Adrenal gland (tissue), 12 donors: ENCODE data around the gene PLCH2. TPM values are rescaled to one million over a fixed set of nuclear protein-coding genes. Genes with fewer than 3 reads are reported as not detected.

Source experiments
- DNase-seq, 7 donors: peaks; one replicate each; pipeline ENCODE4 v3.0.0-alpha.2; 2019 to 2020
- H3K27ac ChIP-seq, 5 donors: fragments of 200-600 bp; sonication (generic) in 4 of 5; 1 replicate in 3 of 5; 2 replicates in 2 of 5; pipeline versions ENCODE4 v1.5.1 to v1.8.0; 2016 to 2020; ENCODE audit warnings: mild to moderate bottlenecking in 1 of 5
- H3K27me3 ChIP-seq: fragments of 200-600 bp; 2 replicates; pipeline ENCODE4 v1.8.0; 2021
- H3K36me3 ChIP-seq, 2 donors: fragments of 200-600 bp; replicated peaks in 1 of 2; 1 replicate in 1 of 2; 2 replicates in 1 of 2; pipeline versions ENCODE4 v1.5.1 to v1.8.0; 2018 to 2022
- H3K4me1 ChIP-seq, 2 donors: fragments of 200-600 bp; replicated peaks in 1 of 2; 1 replicate in 1 of 2; 2 replicates in 1 of 2; pipeline versions ENCODE4 v1.5.1 to v1.8.0; 2018 to 2021
- H3K4me3 ChIP-seq, 4 donors: fragments of 200-600 bp; sonication (generic) in 3 of 4; one replicate each; pipeline ENCODE4 v1.5.1; 2016 to 2018
- H3K9me3 ChIP-seq, 3 donors: fragments of 200-600 bp; sonication (generic) in 1 of 3; replicated peaks in 1 of 3; 1 replicate in 2 of 3; 2 replicates in 1 of 3; pipeline versions ENCODE4 v1.5.1 to v1.8.0; 2016 to 2021
- CTCF ChIP-seq, 6 experiments: fragments of 450-650 bp in 4 of 6; fragments of 200-600 bp in 2 of 6; sonication (generic) in 1 of 6; IDR thresholded peaks; 1 replicate in 5 of 6; 2 replicates in 1 of 6; pipeline versions ENCODE4 v1.5.1 to v1.8.0; 2016 to 2021; ENCODE audit warnings: antibody characterized with exemption in 6 of 6, mild to moderate bottlenecking in 2 of 6, moderate library complexity in 1 of 6
- POLR2A ChIP-seq, 2 donors: fragments of 450-650 bp; IDR thresholded peaks; one replicate each; pipeline ENCODE4 v1.6.1; 2017; ENCODE audit warnings: antibody characterized with exemption in 2 of 2, mild to moderate bottlenecking in 2 of 2, moderate library complexity in 1 of 2
- WGBS, 4 donors: extraction: QIAGEN DNeasy Blood & Tissue Kit in 2 of 4; methylation state at CpG; one replicate each; pipeline versions ENCODE4 v1.1.5 to v1.1.7; 2013 to 2017; 5-methylcytosine and 5-hydroxymethylcytosine counted together
- intact Hi-C, 2 donors: fragments of 100-400 bp; cut with DNase I; formaldehyde crosslinking; loops; one replicate each; pipeline versions ENCODE4 v1.14.1 to v1.15.0; 2022 to 2023
- polyA plus RNA-seq, 3 donors: library from polyadenylated mRNA; stranded (reverse); fragments of 200-250 nt in 2 of 3; fragments of 350-450 nt in 1 of 3; fragmentation: Illumina TruSeq in 1 of 3; extraction: RNeasy Lipid Tissue Mini Kit (QIAGEN cat#74804) in 1 of 3; gene quantifications; one replicate each; pipeline ENCODE4 v1.2.3, GENCODE V29; 2013 to 2014
- total RNA-seq, 9 donors: library from RNA; depleted of rRNA in 4 of 9; stranded (reverse); fragments of >200 nt in 4 of 9; fragments of 120-200 nt in 1 of 9; fragmentation: NEBNext Ultra II Directional in 1 of 9; extraction: Animal tissue kit (Norgen Biotek cat#: 25700) in 1 of 9; gene quantifications; one replicate each; pipeline versions ENCODE4 v1.1.0 to v1.2.4, GENCODE V29; 2013 to 2023
- donor health status: healthy with polysubstance abuse.
- donor health status: Bipolar disorder and iron deficiency.
- donor health status: DM: yes; HTN: yes; CAD: no.
- donor health status: DM: no; HTN: no; CAD: no.
- donor health status: DM: no; HTN: no; CAD: no.
- donor health status: DM: yes; HTN: yes; CAD: no.

The PLCH2 gene
- total and polyA plus RNA-seq, 12 donors = 0.22 to 66.3 (median 2.2) TPM; not detected in 1

GRCh38 chr1:2532485-2533160 is 56.5 kb downstream of the PLCH2 start:
- Histone ChIP-seq H3K27ac (no peak overlapping the region), H3K4me1 (peaks cover 5 to 24% of the 10 kb centered on the region in 2 donors), H3K4me3 (no peak overlapping the region), H3K9me3 (no peaks in the 10 kb centered on the region), H3K36me3 (no peaks in the 10 kb centered on the region), H3K27me3 (peaks cover 36% of the 10 kb centered on the region)
- TF ChIP-seq CTCF (IDR thresholded peaks at IDR 0.05) (no peak), POLR2A (IDR thresholded peaks at IDR 0.05) (no peak)
- intact Hi-C loops = loop anchor here in 1 of 2 donors (5.0 kb wide), 1 partner anchor 70 kb away; no protein-coding TSS in a partner anchor
- DNase-seq = no peak
- 52 to 100% (median 71%) methylated on average over 1 to 23 of the region's 23 CpGs for WGBS, 4 donors

- peaks cover 36% of the 10 kb centered on the region for H3K27me3 ChIP-seq
- DNase-seq = no peak
- no peaks in the 10 kb centered on the region for H3K36me3 ChIP-seq
- H3K27ac ChIP-seq = no peak overlapping the region
- intact Hi-C loops = loop anchor here in 1 of 2 donors (5.0 kb wide), 1 partner anchor 71 kb away; no protein-coding TSS in a partner anchor
- H3K4me3 ChIP-seq = no peak overlapping the region
- TF ChIP-seq CTCF (IDR thresholded peaks at IDR 0.05) (no peak), POLR2A (IDR thresholded peaks at IDR 0.05) (no peak)
- WGBS, 4 donors = 55 to 70% (median 60%) methylated on average over 10 to 11 of the region's 11 CpGs
- no peaks in the 10 kb centered on the region for H3K9me3 ChIP-seq
- H3K4me1 ChIP-seq = peaks cover 5 to 19% of the 10 kb centered on the region in 2 donors
Measured at GRCh38 chr1:2533365-2533764, 57.3 kb downstream of the PLCH2 start.

- no peak for DNase-seq
- TF ChIP-seq POLR2A (IDR thresholded peaks at IDR 0.05) (no peak), CTCF (IDR thresholded peaks at IDR 0.05) (no peak)
- H3K4me3 ChIP-seq = no peak overlapping the region
- no peaks in the 10 kb centered on the region for H3K36me3 ChIP-seq
- H3K9me3 ChIP-seq = no peaks in the 10 kb centered on the region
- H3K27me3 ChIP-seq = peaks cover 36% of the 10 kb centered on the region
- no peak overlapping the region for H3K27ac ChIP-seq
- 49 to 62% (median 52%) methylated on average over 4 to 7 of the region's 7 CpGs for WGBS, 4 donors
- intact Hi-C loops = loop anchor here in 1 of 2 donors (5.0 kb wide), 1 partner anchor 72 kb away; no protein-coding TSS in a partner anchor
- peaks cover 5 to 15% of the 10 kb centered on the region in 2 donors for H3K4me1 ChIP-seq
Measured at GRCh38 chr1:2534315-2534686, 58.2 kb downstream of the PLCH2 start.

- no peak overlapping the region for H3K27ac ChIP-seq
- intact Hi-C loops = loop anchor here in 1 of 2 donors (5.0 kb wide), 1 partner anchor 73 kb away; no protein-coding TSS in a partner anchor
- 51 to 82% (median 60%) methylated on average over 5 to 18 of the region's 18 CpGs for WGBS, 4 donors
- DNase-seq = no peak
- no peaks in the 10 kb centered on the region for H3K36me3 ChIP-seq
- H3K4me1 ChIP-seq = peaks cover 2 to 12% of the 10 kb centered on the region in 2 donors
- H3K4me3 ChIP-seq = no peak overlapping the region
- H3K27me3 ChIP-seq = peaks cover 35% of the 10 kb centered on the region
- H3K9me3 ChIP-seq = no peaks in the 10 kb centered on the region
- TF ChIP-seq POLR2A (IDR thresholded peaks at IDR 0.05) (no peak), CTCF (IDR thresholded peaks at IDR 0.05) (no peak)
Measured at GRCh38 chr1:2534687-2535441, 58.8 kb downstream of the PLCH2 start.
